HTR-8/SVneo (cell line): ENCODE results near the gene RNF8.

Experiments
- DNase-seq: peaks from one replicate; pipeline ENCODE4 v3.0.0; 2011; ENCODE audit warnings: low spot score, mixed read lengths; ENCODE audit not compliant: insufficient read length
- FAIRE-seq: peaks from 2 replicates; lab custom pipeline; 2011; peaks lifted over from hg19 to GRCh38; lab: Jason Lieb, UNC

RNF8 gene

GRCh38 chr6:37354526-37355384 lies 972 bp downstream of the RNF8 start:
- DNase-seq (peak; percentile 48), FAIRE-seq (no peak)

- no peak for FAIRE-seq
- DNase-seq, result no peak
Measured at GRCh38 chr6:37357288-37357687, 3.5 kb downstream of the RNF8 start.

GRCh38 chr6:37357860-37358259 lies 4.1 kb downstream of the RNF8 start:
- DNase-seq (no peak), FAIRE-seq (no peak)

GRCh38 chr6:37359039-37359438 lies 5.3 kb downstream of the RNF8 start:
- no peak for DNase-seq
- no peak for FAIRE-seq

GRCh38 chr6:37362101-37362828 lies 8.5 kb downstream of the RNF8 start:
- DNase-seq (no peak), FAIRE-seq (no peak)

- FAIRE-seq (no peak), DNase-seq (no peak)
Measured at GRCh38 chr6:37365791-37366190, 12.0 kb downstream of the RNF8 start.

GRCh38 chr6:37366910-37367309 lies 13.1 kb downstream of the RNF8 start:
- FAIRE-seq (peak; percentile 79), DNase-seq (no peak)

GRCh38 chr6:37368961-37369320 lies 15.2 kb downstream of the RNF8 start:
- FAIRE-seq (no peak), DNase-seq (no peak)

GRCh38 chr6:37369321-37370201 lies 15.8 kb downstream of the RNF8 start:
- DNase-seq, result no peak
- no peak for FAIRE-seq

- DNase-seq (no peak), FAIRE-seq (no peak)
Measured at GRCh38 chr6:37371154-37372083, 17.6 kb downstream of the RNF8 start.

GRCh38 chr6:37372116-37372515 lies 18.3 kb downstream of the RNF8 start:
- no peak for FAIRE-seq
- no peak for DNase-seq

- DNase-seq (no peak), FAIRE-seq (no peak)
Measured at GRCh38 chr6:37373822-37374471, 20.2 kb downstream of the RNF8 start.

GRCh38 chr6:37375376-37375775 lies 21.6 kb downstream of the RNF8 start:
- FAIRE-seq (no peak), DNase-seq (no peak)

GRCh38 chr6:37376078-37376743 lies 22.4 kb downstream of the RNF8 start:
- FAIRE-seq (no peak), DNase-seq (no peak)

- no peak for FAIRE-seq
Measured at GRCh38 chr6:37381579-37381978, 27.8 kb downstream of the RNF8 start.

GRCh38 chr6:37382994-37383765 lies 29.4 kb downstream of the RNF8 start:
- FAIRE-seq (no peak), DNase-seq (no peak)

More at GRCh38 chr6:37381579-37381978, 27.8 kb downstream of the RNF8 start:
- DNase-seq, result peak; percentile 47

- no peak for FAIRE-seq
- no peak for DNase-seq
Measured at GRCh38 chr6:37388578-37388977, 34.8 kb downstream of the RNF8 start.

GRCh38 chr6:37389857-37390256 lies 36.1 kb downstream of the RNF8 start:
- DNase-seq, result no peak
- no peak for FAIRE-seq
